ENCODE measurements around the gene ANXA2. TPM values are rescaled to one million over a fixed set of nuclear protein-coding genes. Genes with fewer than 3 reads are reported as not detected.

ANXA2 gene
- total and polyA plus RNA-seq, 2 donors (not counting 1 experiment from before 2014, with no cell fraction given): 116 to 133 TPM

- ATAC-seq (ENCODE audit: low read depth) (no peak), DNase-seq (no peak)
- no peaks in the 10 kb centered on the region for H3K9me3 ChIP-seq (ENCODE audit: control extremely low read depth in 1 of 3, control insufficient read depth in 2 of 3, insufficient read depth in 1 of 3, low read length in 2 of 3)
- peaks cover 8 to 20% of the 10 kb centered on the region in 2 experiments for H3K36me3 ChIP-seq (replicated peaks in 1 of 2; ENCODE audit: control extremely low read depth in 1 of 2, control insufficient read depth in 1 of 2, extremely low read depth in 1 of 2, insufficient read depth in 2 of 2, low read length in 1 of 2)
- no peak overlapping the region for H3K4me3 Mint-ChIP-seq
- no peaks in the 10 kb centered on the region for H3K27me3 Mint-ChIP-seq
- H3K9ac ChIP-seq (ENCODE audit: low read length): no peak overlapping the region
- no peak overlapping the region for H3K4me2 ChIP-seq (replicated peaks; ENCODE audit: low read depth, low read length, poor library complexity, severe bottlenecking)
- no CpG with 5 or more reads among the region's 1 CpG for WGBS (ENCODE audit: insufficient coverage)
- no peaks in the 10 kb centered on the region for H3K4me1 ChIP-seq (ENCODE audit: control insufficient read depth in 2 of 2, insufficient read depth in 2 of 2, low read length in 2 of 2)
- no peak overlapping the region for H3K27ac Mint-ChIP-seq
- intact Hi-C loops (cut with micrococcal nuclease): no loop called here
- no peak overlapping the region for H2AFZ ChIP-seq (ENCODE audit: insufficient read depth, low read depth, low read length, poor library complexity, severe bottlenecking)
- POLR2A ChIA-PET: no interaction called here
- no peak overlapping the region for H3K27ac ChIP-seq (ENCODE audit: low read length in 2 of 2)
- H3K4me3 ChIP-seq (ENCODE audit: control extremely low read depth in 1 of 5, extremely low read depth in 1 of 5, insufficient read depth in 1 of 5, low read depth in 2 of 5, low read length in 4 of 5): no peak overlapping the region
- H3K27me3 ChIP-seq (replicated peaks in 1 of 4; ENCODE audit: control extremely low read depth in 1 of 4, control insufficient read depth in 3 of 4, insufficient read depth in 4 of 4, low read length in 3 of 4): no peaks in the 10 kb centered on the region
- no peaks in the 10 kb centered on the region for H3K79me2 ChIP-seq (ENCODE audit: control insufficient read depth, insufficient read depth, low read length)
- H3K4me1 Mint-ChIP-seq: no peaks in the 10 kb centered on the region
- H4K20me1 ChIP-seq (ENCODE audit: control insufficient read depth, insufficient read depth, low read length, poor library complexity, severe bottlenecking): no peaks in the 10 kb centered on the region
- TF ChIP-seq CTCF (IDR thresholded peaks at IDR 0.05) (no peak), EZH2 (IDR thresholded peaks at IDR 0.05; ENCODE audit: borderline replicate concordance, insufficient read depth, low read depth, low read length, poor library complexity, severe bottlenecking) (no peak)
- CTCF ChIA-PET: interaction anchor here (1.6 kb wide), 1 partner anchor 92 kb away, joined by 9 read pairs; no protein-coding TSS in a partner anchor
- no peaks in the 10 kb centered on the region for H3K9me3 Mint-ChIP-seq (ENCODE audit: insufficient read depth)
Observed at GRCh38 chr15:60428935-60429334, 31.1 kb upstream of the ANXA2 start.

DNA sequence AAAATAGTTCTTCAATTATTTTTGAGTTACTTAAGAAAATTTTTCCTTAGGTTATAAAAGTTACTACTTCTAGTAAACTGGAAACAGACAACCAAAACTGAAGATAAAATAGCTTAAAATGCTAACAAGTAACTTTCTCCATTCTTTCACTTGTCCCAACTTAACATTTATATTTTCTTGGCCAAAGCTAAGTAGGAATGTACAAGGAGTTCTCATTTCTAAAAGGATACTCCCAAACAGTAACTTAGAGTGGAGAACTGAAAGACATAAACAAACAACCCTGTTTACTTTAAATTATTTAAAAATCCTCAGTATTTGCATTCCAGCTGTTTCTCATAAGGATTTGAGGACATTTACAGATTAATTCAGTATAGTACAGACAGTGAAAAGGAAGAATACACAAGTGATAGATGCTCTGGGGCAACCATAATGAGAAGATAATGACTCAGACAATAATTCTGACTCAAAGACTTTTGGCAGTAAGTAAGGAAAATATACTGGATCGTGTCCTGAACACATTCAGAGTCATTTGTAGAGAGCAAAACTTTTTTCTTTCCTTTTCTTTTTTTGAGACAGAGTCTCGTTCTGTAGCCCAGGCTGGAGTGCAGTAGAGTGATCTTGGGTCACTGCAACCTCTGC, 29.2 kb upstream of the ANXA2 start:
- no peaks in the 10 kb centered on the region for H3K79me2 ChIP-seq (ENCODE audit: control insufficient read depth, insufficient read depth, low read length)
- no peak overlapping the region for H3K4me3 ChIP-seq (ENCODE audit: control extremely low read depth in 1 of 5, extremely low read depth in 1 of 5, insufficient read depth in 1 of 5, low read depth in 2 of 5, low read length in 4 of 5)
- H3K9ac ChIP-seq (ENCODE audit: low read length): no peak overlapping the region
- H2AFZ ChIP-seq (ENCODE audit: insufficient read depth, low read depth, low read length, poor library complexity, severe bottlenecking): no peak overlapping the region
- H3K4me1 ChIP-seq (ENCODE audit: control insufficient read depth in 2 of 2, insufficient read depth in 2 of 2, low read length in 2 of 2): no peaks in the 10 kb centered on the region
- Mint-ChIP-seq H3K27ac (no peak overlapping the region), H3K27me3 (no peaks in the 10 kb centered on the region), H3K4me1 (no peaks in the 10 kb centered on the region), H3K9me3 (ENCODE audit: insufficient read depth) (no peaks in the 10 kb centered on the region), H3K4me3 (no peak overlapping the region)
- ATAC-seq (ENCODE audit: low read depth): no peak
- POLR2A ChIA-PET: interaction anchor here (0.6 kb wide), 1 partner anchor 29 kb away, joined by 4 read pairs; the partner anchor contains the start of gene ANXA2
- H3K4me2 ChIP-seq (replicated peaks; ENCODE audit: low read depth, low read length, poor library complexity, severe bottlenecking): no peak overlapping the region
- no peak overlapping the region for H3K27ac ChIP-seq (ENCODE audit: low read length in 2 of 2)
- WGBS (ENCODE audit: insufficient coverage): 100% methylated on average over 1 of the region's 2 CpGs
- CTCF ChIA-PET: interaction anchor here (1.0 to 1.9 kb wide), 2 partner anchors 69 to 94 kb away, joined by 3 to 5 read pairs; no protein-coding TSS in a partner anchor
- H3K36me3 ChIP-seq (replicated peaks in 1 of 2; ENCODE audit: control extremely low read depth in 1 of 2, control insufficient read depth in 1 of 2, extremely low read depth in 1 of 2, insufficient read depth in 2 of 2, low read length in 1 of 2): peaks cover 10 to 28% of the 10 kb centered on the region in 2 experiments
- intact Hi-C loops (cut with micrococcal nuclease): no loop called here
- no peaks in the 10 kb centered on the region for H4K20me1 ChIP-seq (ENCODE audit: control insufficient read depth, insufficient read depth, low read length, poor library complexity, severe bottlenecking)
- no peaks in the 10 kb centered on the region for H3K27me3 ChIP-seq (replicated peaks in 1 of 4; ENCODE audit: control extremely low read depth in 1 of 4, control insufficient read depth in 3 of 4, insufficient read depth in 4 of 4, low read length in 3 of 4)
- no peak for TF ChIP-seq EZH2 (IDR thresholded peaks at IDR 0.05; ENCODE audit: borderline replicate concordance, insufficient read depth, low read depth, low read length, poor library complexity, severe bottlenecking)
- no peak for TF ChIP-seq CTCF (IDR thresholded peaks at IDR 0.05)
- DNase-seq: no peak
- no peaks in the 10 kb centered on the region for H3K9me3 ChIP-seq (ENCODE audit: control extremely low read depth in 1 of 3, control insufficient read depth in 2 of 3, insufficient read depth in 1 of 3, low read length in 2 of 3)
